DOHH2 (cell line): ENCODE measurements around the gene LMCD1.

ENCODE experiments used
- H3F3A ChIP-seq: fragments of 200-600 bp; sonication (generic), shearing (Covaris generic); 2 replicates; pipeline ENCODE4 v1.6.0; 2016; ENCODE audit warnings: antibody characterized with exemption, mild to moderate bottlenecking; ENCODE audit not compliant: control insufficient read depth, insufficient read depth
- H3K27ac ChIP-seq: fragments of 200-600 bp; sonication (generic); 2 replicates; pipeline ENCODE4 v1.5.1; 2014; ENCODE audit warnings: low read depth, mild to moderate bottlenecking, low read length, moderate library complexity
- H3K27me3 ChIP-seq: fragments of 200-600 bp; sonication (generic); 2 replicates; pipeline ENCODE4 v1.6.1; 2014; ENCODE audit warnings: mild to moderate bottlenecking, low read length, mixed read lengths; ENCODE audit not compliant: control insufficient read depth
- H3K36me3 ChIP-seq: fragments of 200-600 bp; sonication (generic); 2 replicates; pipeline ENCODE4 v1.6.1; 2014; ENCODE audit warnings: mild to moderate bottlenecking, low read length, moderate library complexity, mixed read lengths; ENCODE audit not compliant: control insufficient read depth
- H3K4me1 ChIP-seq: fragments of 200-600 bp; sonication (generic); 2 replicates; pipeline ENCODE4 v1.6.1; 2014; ENCODE audit warnings: mild to moderate bottlenecking, low read length, mixed read lengths; ENCODE audit not compliant: control insufficient read depth
- H3K4me2 ChIP-seq: fragments of 200-600 bp; sonication (generic); 2 replicates; pipeline ENCODE4 v1.6.0; 2014; ENCODE audit warnings: mild to moderate bottlenecking, low read length, moderate library complexity
- H3K4me3 ChIP-seq: fragments of 200-600 bp; sonication (generic); 2 replicates; pipeline ENCODE4 v1.5.1; 2014; ENCODE audit warnings: mild to moderate bottlenecking, low read length, mixed read lengths
- H3K79me2 ChIP-seq: fragments of 200-600 bp; sonication (generic); 2 replicates; pipeline ENCODE4 v1.6.1; 2014; ENCODE audit warnings: mild to moderate bottlenecking, low read length, mixed read lengths; ENCODE audit not compliant: control insufficient read depth
- H3K9me2 ChIP-seq: fragments of 200-600 bp; sonication (generic); replicated peaks from 2 replicates; pipeline ENCODE4 v1.6.1; 2014; ENCODE audit warnings: mild to moderate bottlenecking, low read length, mixed read lengths; ENCODE audit not compliant: control insufficient read depth
- H3K9me3 ChIP-seq: fragments of 200-600 bp; sonication (generic); 2 replicates; pipeline ENCODE4 v1.6.1; 2014; ENCODE audit warnings: antibody characterized with exemption, low read length, mixed read lengths; ENCODE audit not compliant: control insufficient read depth, insufficient read depth
- H4K20me1 ChIP-seq: fragments of 200-600 bp; sonication (generic); 2 replicates; pipeline ENCODE4 v1.6.0; 2014; ENCODE audit warnings: low read depth, mild to moderate bottlenecking, antibody characterized with exemption, low read length, moderate library complexity; ENCODE audit not compliant: control insufficient read depth, insufficient read depth
- EZH2phosphoT487 ChIP-seq: fragments of 200-600 bp; sonication (generic); IDR thresholded peaks from 2 replicates; pipeline ENCODE4 v1.6.1; 2017; ENCODE audit warnings: borderline replicate concordance, mild to moderate bottlenecking, antibody characterized with exemption, low read length, moderate library complexity, mixed read lengths
- TF ChIP-seq, protein P1 (sequence below): fragments of 200-600 bp; sonication (generic); IDR thresholded peaks from one replicate; pipeline ENCODE4 v1.5.1; 2014; ENCODE audit warnings: antibody characterized with exemption, mild to moderate bottlenecking, low read depth, low read length; ENCODE audit not compliant: poor library complexity, severe bottlenecking

The LMCD1 gene

DNA sequence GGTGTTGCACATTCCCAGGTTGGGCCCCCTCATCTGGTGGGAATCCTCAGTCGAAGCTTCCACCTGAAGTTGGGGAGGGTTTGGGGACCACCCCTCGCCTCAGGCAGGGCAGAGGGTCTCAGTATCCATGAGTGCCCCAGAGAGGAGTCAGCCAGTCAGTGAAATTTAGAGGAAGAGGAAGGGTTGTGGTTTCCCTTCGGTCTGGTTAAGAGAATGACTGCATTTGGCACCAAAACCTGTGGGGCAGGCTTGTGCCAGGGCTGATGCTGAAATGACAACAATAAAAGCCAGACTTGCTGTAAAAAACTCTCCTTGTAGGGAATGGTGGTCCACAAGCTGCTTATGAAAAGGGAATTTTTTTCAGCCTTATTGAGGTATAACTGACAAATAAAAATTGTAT is 22.6 kb downstream of the LMCD1 start:
- no peaks in the 10 kb centered on the region for H3F3A ChIP-seq
- H3K36me3 ChIP-seq = no peaks in the 10 kb centered on the region
- no peaks in the 10 kb centered on the region for H3K79me2 ChIP-seq
- H3K9me2 ChIP-seq = no peaks in the 10 kb centered on the region
- TF ChIP-seq EZH2phosphoT487 = no peak
- TF ChIP-seq, protein P1, sequence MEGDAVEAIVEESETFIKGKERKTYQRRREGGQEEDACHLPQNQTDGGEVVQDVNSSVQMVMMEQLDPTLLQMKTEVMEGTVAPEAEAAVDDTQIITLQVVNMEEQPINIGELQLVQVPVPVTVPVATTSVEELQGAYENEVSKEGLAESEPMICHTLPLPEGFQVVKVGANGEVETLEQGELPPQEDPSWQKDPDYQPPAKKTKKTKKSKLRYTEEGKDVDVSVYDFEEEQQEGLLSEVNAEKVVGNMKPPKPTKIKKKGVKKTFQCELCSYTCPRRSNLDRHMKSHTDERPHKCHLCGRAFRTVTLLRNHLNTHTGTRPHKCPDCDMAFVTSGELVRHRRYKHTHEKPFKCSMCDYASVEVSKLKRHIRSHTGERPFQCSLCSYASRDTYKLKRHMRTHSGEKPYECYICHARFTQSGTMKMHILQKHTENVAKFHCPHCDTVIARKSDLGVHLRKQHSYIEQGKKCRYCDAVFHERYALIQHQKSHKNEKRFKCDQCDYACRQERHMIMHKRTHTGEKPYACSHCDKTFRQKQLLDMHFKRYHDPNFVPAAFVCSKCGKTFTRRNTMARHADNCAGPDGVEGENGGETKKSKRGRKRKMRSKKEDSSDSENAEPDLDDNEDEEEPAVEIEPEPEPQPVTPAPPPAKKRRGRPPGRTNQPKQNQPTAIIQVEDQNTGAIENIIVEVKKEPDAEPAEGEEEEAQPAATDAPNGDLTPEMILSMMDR = no peak
- no peak overlapping the region for H3K4me2 ChIP-seq
- H3K27ac ChIP-seq = no peak overlapping the region
- H3K4me3 ChIP-seq = no peak overlapping the region
- H4K20me1 ChIP-seq = no peaks in the 10 kb centered on the region
- no peaks in the 10 kb centered on the region for H3K4me1 ChIP-seq
- no peaks in the 10 kb centered on the region for H3K9me3 ChIP-seq
- H3K27me3 ChIP-seq = no peaks in the 10 kb centered on the region

DNA sequence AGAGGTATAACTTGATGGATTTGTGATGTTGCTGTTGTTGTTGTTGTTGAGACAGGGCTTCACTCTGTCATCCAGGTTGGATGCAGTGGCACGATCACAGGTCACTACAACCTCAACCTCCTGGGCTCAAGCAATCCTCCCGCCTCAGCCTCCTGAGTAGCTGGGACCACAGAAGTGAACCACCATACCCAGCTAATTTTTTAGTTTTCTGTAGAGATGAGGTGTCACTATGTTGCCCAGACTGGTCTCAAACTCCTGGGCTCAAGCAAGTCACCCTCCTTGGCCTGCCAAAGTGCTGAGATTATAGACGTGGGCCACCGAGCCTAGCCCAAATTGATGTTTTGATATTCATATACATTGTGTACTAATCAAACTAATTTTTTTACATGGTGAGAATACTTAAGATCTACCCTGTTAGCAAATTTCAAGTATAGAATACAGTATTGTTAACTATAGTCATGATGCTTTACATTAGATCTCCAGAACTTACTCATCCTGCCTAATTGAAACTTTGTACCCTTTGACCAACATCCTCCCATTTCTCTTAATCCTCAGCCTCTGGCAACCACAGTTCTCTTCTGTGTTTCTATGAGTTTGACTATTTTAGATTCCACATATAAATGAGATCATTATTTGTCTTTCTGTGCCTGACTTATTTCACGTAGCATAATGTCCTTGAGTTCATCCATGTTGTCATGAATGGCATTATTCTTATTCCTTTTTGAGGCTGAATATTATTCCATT is 23.2 kb downstream of the LMCD1 start:
- no peaks in the 10 kb centered on the region for H3K36me3 ChIP-seq
- no peak overlapping the region for H3K4me3 ChIP-seq
- no peak for TF ChIP-seq EZH2phosphoT487
- TF ChIP-seq, protein P1 = no peak

DNA sequence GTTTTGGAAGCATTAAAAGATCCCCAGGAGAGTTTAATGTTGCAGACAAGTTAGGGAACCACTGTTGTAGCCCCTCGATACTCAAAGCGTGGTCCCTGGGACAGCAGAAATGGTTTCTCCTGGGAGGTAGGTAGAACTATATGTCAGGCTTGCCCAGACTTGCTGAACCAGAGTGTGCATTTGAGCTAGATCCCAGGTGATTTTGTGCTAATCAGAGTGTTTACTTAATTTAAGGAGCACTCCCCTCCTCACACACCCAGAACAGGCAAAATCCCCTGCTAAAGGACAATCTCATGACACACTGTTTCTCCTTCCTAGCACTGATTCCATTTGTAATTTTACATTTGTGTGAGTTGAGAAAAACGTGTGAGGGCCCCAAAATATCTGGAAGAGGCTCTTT is 24.3 kb downstream of the LMCD1 start:
- TF ChIP-seq, protein P1 = no peak
- TF ChIP-seq EZH2phosphoT487 = no peak
- no peaks in the 10 kb centered on the region for H3K36me3 ChIP-seq
- H3F3A ChIP-seq = no peaks in the 10 kb centered on the region
- no peaks in the 10 kb centered on the region for H3K4me1 ChIP-seq
- no peaks in the 10 kb centered on the region for H4K20me1 ChIP-seq
- H3K27ac ChIP-seq = no peak overlapping the region
- no peaks in the 10 kb centered on the region for H3K9me3 ChIP-seq
- H3K4me3 ChIP-seq = no peak overlapping the region
- no peaks in the 10 kb centered on the region for H3K9me2 ChIP-seq
- no peak overlapping the region for H3K4me2 ChIP-seq
- H3K79me2 ChIP-seq = no peaks in the 10 kb centered on the region
- H3K27me3 ChIP-seq = no peaks in the 10 kb centered on the region

More for the DNA sequence above, 23.2 kb downstream of the LMCD1 start:
- Histone ChIP-seq H3K27me3 (no peaks in the 10 kb centered on the region), H3K4me2 (no peak overlapping the region), H3K27ac (no peak overlapping the region), H3K79me2 (no peaks in the 10 kb centered on the region), H3F3A (no peaks in the 10 kb centered on the region), H3K9me2 (no peaks in the 10 kb centered on the region), H3K9me3 (no peaks in the 10 kb centered on the region), H4K20me1 (no peaks in the 10 kb centered on the region), H3K4me1 (no peaks in the 10 kb centered on the region)
